ENCODE results near the gene KRT72.

The KRT72 gene

DNA sequence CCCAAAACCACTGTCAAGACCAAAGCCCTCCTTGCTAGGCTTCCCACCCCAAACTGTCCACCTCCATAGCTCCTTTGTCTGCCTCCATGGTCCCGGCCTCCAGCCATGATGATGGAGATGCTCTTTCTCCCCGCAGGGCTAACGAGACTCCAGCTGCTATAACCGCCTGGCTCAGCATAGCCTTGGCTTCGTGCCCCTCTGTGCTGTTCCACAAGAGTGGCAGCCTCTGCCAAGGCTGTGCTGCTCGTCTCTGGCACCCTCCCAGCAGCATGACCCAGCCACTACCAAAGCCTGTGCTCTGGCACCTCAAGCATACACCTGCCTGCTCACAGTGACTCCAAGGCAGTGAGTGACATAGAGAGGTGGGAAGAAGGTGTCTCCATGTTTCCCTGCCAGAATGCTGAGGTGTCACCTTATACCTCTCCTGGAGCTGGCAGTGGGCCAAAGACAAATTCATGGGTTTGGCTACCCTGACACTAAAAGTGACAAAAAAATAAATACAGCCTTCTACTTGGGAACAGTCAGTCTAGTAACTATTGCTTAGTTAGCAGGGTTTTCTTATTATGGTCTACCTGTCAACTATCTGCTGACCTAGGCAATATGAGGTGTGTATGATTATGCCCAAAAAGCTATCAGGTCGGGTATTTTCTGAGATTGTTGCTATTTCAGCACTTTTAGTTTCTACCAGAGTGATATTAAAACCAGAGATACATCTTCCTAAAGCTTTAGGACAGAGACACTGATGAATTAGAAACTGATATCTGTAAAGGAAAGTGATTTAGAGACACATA, 33.2 kb upstream of the KRT72 start:
- Mint-ChIP-seq H3K27me3 (no peaks in the 10 kb centered on the region), H3K27ac (peak overlapping the region; percentile 35), H3K4me1 (ENCODE audit: low read depth) (peaks cover 74% of the 10 kb centered on the region), H3K36me3 (peaks cover 2% of the 10 kb centered on the region), H3K4me3 (peak overlapping the region; percentile 33), H3K9me3 (ENCODE audit: low read depth) (no peaks in the 10 kb centered on the region)

DNA sequence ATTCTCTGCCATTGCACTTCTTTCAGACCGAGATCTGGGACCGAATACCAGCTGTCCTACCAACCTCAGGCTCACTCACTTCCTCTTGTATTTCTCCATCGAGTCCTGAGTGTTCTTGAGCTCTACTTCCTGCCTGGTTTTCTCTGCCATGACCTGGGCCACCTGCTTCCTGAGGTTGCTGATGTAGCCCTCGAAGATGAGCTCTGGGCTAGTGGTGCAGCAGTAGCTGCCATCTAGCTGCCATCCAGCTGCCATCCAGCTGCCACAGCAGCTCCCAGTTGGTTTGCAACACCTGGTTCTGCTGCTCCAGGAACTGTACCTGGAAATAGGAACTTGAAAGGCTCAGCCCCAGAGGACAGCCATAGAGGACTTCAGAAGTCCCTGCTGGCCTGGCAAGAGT, 32.1 kb upstream of the KRT72 start:
- H3K27me3 Mint-ChIP-seq, result no peaks in the 10 kb centered on the region
- peak overlapping the region; percentile 53 for H3K4me3 Mint-ChIP-seq
- peak overlapping the region; percentile 74 for H3K27ac Mint-ChIP-seq
- H3K4me1 Mint-ChIP-seq (ENCODE audit: low read depth), result peaks cover 81% of the 10 kb centered on the region
- no peaks in the 10 kb centered on the region for H3K9me3 Mint-ChIP-seq (ENCODE audit: low read depth)
- H3K36me3 Mint-ChIP-seq, result peaks cover 2% of the 10 kb centered on the region

DNA sequence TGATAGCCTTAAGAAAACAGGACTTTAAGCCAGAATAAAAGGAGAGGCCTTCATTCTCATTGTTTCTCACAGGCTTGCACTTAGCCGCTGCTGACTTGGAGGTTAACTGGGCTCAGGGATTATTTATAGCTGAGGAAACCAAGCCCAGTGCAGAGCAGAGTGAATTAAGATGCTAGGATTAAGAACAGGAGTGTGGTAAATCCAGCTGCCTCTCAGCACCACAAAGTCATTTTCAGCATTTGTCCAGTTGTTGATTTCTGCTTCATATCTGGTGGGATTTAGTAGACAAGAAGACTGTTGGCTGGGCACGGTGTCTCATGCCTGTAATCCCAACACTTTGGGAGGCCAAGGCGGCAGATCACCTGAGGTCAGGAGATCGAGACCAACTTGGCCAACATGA, 31.4 kb upstream of the KRT72 start:
- no peaks in the 10 kb centered on the region for H3K27me3 Mint-ChIP-seq
- H3K4me1 Mint-ChIP-seq (ENCODE audit: low read depth), result peaks cover 84% of the 10 kb centered on the region
- peak overlapping the region; percentile 3 for H3K4me3 Mint-ChIP-seq
- no peaks in the 10 kb centered on the region for H3K9me3 Mint-ChIP-seq (ENCODE audit: low read depth)
- peak overlapping the region; percentile 64 for H3K27ac Mint-ChIP-seq
- peaks cover 2% of the 10 kb centered on the region for H3K36me3 Mint-ChIP-seq

DNA sequence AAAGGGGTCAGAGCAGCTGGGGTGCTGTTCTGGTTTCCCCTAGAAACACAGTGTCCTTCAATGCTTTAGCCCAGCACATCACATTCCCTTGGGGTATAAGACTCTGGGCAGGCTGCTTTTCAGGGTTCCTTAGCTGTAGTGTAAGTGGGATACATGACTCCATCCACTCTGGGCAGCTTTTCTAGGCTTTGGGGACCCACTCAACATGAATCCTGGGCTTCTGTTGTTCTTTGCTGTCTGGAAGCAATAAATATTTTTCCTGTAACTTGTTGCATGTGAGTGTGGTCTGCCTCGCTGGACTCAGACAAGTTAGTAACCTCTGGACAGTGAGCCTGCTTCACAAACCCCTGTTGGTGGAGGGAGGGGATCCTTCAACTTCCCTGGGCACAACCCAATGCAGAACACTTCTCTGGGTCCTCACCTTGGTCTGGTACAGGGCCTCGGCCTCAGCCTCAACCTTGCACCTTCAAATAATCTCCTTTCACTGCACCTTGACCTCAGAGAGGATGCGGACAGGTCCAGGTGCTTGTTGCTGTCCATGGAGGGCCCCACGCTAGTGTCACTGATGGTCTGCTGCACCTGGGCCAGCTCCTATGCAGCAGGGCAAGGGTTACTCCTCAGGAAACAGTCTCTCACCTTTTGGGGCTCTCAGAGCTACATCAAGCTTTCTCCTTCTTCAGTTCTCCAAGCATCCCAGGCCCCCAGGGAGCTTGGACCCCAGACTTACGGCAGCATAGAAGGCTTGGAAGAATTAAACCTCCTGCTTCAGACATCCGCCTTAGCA, 30.6 kb upstream of the KRT72 start:
- Mint-ChIP-seq H3K4me3 (peak overlapping the region; percentile 27), H3K4me1 (ENCODE audit: low read depth) (peaks cover 88% of the 10 kb centered on the region), H3K36me3 (peaks cover 2% of the 10 kb centered on the region), H3K9me3 (ENCODE audit: low read depth) (no peaks in the 10 kb centered on the region), H3K27ac (peak overlapping the region; percentile 31), H3K27me3 (no peaks in the 10 kb centered on the region)

DNA sequence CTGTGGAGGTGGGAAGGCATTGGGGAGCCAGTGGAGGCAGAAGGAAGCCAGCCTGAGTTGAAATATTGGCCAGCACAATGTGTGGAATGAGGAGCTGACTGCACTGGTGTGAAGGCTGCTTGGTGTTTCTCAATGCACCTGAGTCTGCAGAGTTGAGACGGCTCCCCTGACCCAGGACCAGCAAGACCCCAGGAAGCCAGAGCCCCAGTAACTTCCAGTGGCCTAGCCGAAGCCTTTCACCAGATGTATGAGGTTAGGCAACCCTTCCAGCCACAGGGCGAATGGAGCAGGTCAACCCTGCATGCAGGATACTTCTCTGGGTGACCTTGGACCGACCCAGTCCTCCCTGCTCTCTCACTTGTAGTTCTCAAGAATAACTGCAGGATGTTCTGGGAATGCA, 30.0 kb upstream of the KRT72 start:
- Mint-ChIP-seq H3K4me3 (peak overlapping the region; percentile 77), H3K36me3 (no peaks in the 10 kb centered on the region), H3K27me3 (no peaks in the 10 kb centered on the region), H3K27ac (peak overlapping the region; percentile 86), H3K4me1 (ENCODE audit: low read depth) (peaks cover 88% of the 10 kb centered on the region), H3K9me3 (ENCODE audit: low read depth) (no peaks in the 10 kb centered on the region)

DNA sequence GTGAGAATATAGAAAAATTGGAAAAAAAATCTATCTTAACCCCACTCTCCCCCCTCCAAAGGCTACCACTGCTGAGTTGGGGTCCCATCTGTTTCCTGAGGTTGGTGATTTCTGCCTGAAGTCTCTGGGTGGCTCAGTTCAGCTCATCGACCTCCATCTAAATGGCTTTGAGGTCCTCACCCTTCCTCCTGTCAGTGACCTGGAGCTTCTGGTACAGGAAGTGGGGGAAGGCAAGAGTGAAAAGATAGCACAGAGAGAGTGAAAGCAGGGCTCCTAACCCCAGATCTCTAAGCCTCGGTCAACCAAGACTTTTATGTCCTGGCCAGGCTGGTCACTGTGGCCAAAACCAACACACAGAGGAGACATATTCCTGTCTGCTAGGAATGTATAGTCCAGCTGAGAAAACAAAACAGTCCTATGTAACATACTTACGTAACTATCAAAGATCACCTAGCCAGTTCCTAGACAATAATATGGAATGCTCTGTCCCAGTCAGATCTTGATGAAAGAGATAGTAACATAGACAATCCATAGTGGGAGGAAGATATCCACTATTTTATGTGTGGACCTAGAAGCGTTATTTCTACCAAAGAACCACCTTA, 29.4 kb upstream of the KRT72 start:
- Mint-ChIP-seq H3K27ac (peak overlapping the region; percentile 86), H3K4me1 (ENCODE audit: low read depth) (peaks cover 90% of the 10 kb centered on the region), H3K4me3 (peak overlapping the region; percentile 77), H3K9me3 (ENCODE audit: low read depth) (no peaks in the 10 kb centered on the region), H3K36me3 (no peaks in the 10 kb centered on the region), H3K27me3 (no peaks in the 10 kb centered on the region)

DNA sequence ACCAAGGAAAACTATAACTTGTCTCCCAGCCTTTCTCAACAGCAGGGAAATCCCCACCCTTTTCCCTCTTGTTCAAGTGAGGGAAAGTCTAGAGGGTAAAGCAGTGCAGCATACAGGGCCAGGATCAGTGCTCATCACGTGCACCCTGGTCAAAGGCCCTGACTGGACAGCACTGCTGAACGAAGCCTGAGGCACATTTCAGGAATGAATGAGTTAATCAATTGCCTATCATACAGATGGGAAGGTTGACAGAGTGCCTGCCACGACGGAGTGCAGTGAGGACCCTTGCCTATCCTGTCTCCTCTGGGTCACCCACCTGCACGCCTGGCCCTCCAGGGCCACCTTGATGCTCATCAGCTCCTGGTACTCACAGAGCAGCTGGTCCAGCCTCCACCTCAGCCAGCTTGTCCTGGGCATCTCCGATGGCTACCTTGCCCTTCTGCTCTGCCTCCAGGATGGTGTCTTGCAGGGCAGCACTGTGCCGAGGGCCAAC, 28.8 kb upstream of the KRT72 start:
- H3K27me3 Mint-ChIP-seq, result no peaks in the 10 kb centered on the region
- H3K4me1 Mint-ChIP-seq (ENCODE audit: low read depth), result peaks cover 94% of the 10 kb centered on the region
- peak overlapping the region; percentile 77 for H3K4me3 Mint-ChIP-seq
- H3K36me3 Mint-ChIP-seq, result no peaks in the 10 kb centered on the region
- H3K9me3 Mint-ChIP-seq (ENCODE audit: low read depth), result no peaks in the 10 kb centered on the region
- peak overlapping the region; percentile 86 for H3K27ac Mint-ChIP-seq

DNA sequence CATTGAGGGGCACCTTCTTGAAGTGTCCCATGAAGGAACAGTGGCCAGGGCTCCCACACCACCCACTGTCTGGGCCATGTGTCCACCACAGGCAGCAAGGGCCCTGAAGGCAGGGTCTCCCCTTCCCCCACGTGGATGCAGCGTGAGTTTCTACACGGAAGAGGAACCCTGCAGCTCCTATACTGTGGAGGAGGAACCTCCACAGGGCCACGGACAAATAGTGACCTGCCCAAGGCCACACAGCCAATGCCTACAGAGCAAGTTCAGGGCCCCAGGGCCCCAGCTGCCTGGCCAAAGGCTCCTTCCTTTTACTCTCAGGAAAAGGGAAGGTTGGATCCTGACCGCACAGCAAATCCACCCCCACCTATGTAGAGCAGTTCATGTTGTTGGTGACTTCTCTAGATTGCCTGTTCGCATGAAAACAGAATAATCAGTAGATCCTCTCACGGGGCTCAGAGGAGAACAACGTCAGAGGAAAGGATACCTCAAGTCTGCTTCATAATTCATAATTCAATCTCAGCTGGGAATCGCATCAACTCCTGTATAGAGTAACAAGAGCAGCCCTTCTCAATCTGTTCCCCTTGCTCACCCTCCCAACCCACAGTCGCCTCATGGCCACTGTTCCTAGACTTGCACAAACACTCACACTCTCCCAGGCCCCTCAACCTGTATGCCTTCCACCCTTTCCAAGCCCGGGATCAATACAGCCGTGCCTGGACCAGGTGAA, 28.2 kb upstream of the KRT72 start:
- H3K4me1 Mint-ChIP-seq (ENCODE audit: low read depth), result peaks cover 93% of the 10 kb centered on the region
- H3K9me3 Mint-ChIP-seq (ENCODE audit: low read depth), result no peaks in the 10 kb centered on the region
- H3K27ac Mint-ChIP-seq, result peak overlapping the region; percentile 86
- H3K36me3 Mint-ChIP-seq, result no peaks in the 10 kb centered on the region
- peak overlapping the region; percentile 77 for H3K4me3 Mint-ChIP-seq
- no peaks in the 10 kb centered on the region for H3K27me3 Mint-ChIP-seq

DNA sequence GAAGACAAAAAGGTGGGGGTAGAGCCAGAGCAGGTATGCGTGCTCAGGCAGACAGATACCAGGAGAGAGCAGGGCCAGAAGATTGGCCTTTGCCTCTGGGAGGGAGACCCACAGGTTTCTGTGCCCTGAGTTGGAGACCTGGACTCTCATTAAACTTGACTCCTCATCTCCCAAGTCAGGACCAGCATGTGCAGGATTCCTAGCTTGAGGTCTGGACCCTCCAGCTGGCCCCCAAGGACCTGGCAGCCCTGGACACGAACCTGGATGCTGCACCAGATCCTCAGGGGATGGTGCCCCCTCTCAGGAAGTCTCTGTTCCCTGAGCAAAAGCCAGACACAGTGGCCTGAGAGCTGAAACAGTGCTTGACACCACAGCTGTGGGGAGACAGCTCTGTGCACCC, 27.6 kb upstream of the KRT72 start:
- peak overlapping the region; percentile 58 for H3K4me3 Mint-ChIP-seq
- peaks cover 91% of the 10 kb centered on the region for H3K4me1 Mint-ChIP-seq (ENCODE audit: low read depth)
- no peaks in the 10 kb centered on the region for H3K36me3 Mint-ChIP-seq
- no peaks in the 10 kb centered on the region for H3K9me3 Mint-ChIP-seq (ENCODE audit: low read depth)
- peak overlapping the region; percentile 70 for H3K27ac Mint-ChIP-seq
- H3K27me3 Mint-ChIP-seq, result no peaks in the 10 kb centered on the region

DNA sequence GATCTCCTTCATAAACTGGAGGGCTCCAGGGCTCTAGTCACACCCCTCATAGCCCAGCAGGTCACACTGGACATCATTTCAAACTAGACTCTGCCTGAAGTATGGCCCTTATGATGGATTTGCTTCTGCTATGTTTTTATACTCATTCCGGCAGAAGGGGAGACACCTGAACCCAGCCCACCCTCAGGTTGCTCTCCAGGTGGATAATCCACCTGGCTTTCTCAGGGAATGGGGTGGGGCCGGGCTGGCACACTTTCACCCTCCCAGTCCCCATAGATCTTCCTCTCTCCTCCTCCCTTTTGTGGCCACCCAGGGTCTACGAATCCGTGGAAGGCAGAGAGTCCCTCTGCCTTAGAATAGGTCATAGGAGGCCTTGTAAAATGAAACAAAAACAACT, 26.8 kb upstream of the KRT72 start:
- Mint-ChIP-seq H3K27ac (peak overlapping the region; percentile 70), H3K4me3 (peak overlapping the region; percentile 58), H3K4me1 (ENCODE audit: low read depth) (peaks cover 85% of the 10 kb centered on the region), H3K27me3 (no peaks in the 10 kb centered on the region), H3K9me3 (ENCODE audit: low read depth) (no peaks in the 10 kb centered on the region), H3K36me3 (no peaks in the 10 kb centered on the region)

DNA sequence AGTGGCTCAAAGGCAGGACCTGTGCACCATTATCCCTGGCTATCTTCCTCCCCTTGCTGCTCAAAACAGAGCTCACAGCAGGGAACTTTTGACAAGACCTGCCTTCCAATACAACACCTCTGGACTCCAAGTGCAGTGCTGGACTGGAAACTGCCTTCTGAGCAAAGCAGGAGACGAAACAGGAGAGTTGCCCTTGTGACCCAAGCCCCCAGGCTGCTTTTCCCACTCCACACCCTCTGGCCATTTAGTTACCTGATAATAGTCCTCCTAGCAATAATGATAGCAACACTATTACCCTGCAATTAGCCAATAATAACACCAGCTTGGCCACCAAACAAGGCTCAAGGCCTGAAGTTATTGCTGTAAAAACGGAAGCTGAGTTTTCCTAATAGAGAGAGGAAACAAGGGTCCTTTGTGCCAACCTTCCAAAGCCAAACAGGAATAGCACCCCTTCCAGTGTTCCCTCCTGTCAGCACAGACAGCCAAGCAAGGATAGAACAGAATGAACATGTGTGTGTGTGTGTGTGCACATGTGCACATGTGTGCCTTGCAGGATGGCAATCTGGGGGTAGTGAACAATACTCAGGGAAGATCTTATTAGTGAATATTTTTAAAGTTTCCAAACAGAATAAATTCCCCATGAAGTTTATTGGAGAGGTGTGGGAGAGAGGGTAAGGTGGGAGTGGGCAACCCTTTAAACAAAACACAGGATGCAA, 26.3 kb upstream of the KRT72 start:
- Mint-ChIP-seq H3K4me3 (peak overlapping the region; percentile 12), H3K4me1 (ENCODE audit: low read depth) (peaks cover 84% of the 10 kb centered on the region), H3K27me3 (no peaks in the 10 kb centered on the region), H3K9me3 (ENCODE audit: low read depth) (no peaks in the 10 kb centered on the region), H3K36me3 (no peaks in the 10 kb centered on the region), H3K27ac (no peak overlapping the region)

DNA sequence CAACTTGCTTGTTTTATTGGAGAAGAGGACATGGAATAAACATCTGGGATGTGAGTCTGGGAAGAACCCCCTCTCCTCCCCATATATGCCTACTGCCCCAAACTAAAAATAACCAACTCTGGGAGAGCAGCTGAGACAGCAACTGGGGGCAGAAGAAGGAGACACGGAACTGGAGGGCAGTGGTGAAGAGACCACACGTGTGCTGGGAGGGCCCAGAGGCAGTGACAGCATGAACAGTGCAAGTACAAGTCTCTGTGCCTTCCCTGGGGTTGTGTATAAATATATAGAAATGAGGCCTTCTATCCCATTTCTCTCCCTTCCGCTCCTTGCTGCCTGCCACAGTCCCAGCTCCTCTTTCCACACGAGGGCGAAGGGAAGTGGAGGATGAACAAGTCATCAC, 21.1 kb upstream of the KRT72 start:
- Mint-ChIP-seq H3K27me3 (no peaks in the 10 kb centered on the region), H3K4me1 (ENCODE audit: low read depth) (peaks cover 76% of the 10 kb centered on the region), H3K27ac (no peak overlapping the region), H3K9me3 (ENCODE audit: low read depth) (no peaks in the 10 kb centered on the region), H3K36me3 (peaks cover 3% of the 10 kb centered on the region), H3K4me3 (no peak overlapping the region)

DNA sequence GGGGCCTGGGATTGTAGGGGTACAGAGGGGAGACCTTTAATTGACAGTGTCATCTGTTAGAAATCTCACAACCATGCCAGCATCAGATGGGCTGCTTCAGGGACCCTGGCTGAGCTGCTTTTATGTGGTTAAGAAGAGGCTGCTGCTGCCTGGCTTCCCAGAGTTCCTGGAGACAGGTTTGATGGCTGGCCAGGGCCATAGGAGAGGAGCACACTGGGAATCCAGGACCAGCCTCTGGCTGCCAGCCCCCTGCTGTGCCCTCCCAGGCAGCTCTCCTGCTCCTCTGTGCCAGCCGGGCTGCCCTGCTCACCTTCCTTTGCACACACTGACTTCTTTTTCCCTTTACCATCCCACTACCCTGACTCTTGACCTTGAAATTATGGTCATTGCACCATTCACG, 17.6 kb upstream of the KRT72 start:
- Mint-ChIP-seq H3K27ac (peak overlapping the region; percentile 2), H3K4me3 (no peak overlapping the region), H3K4me1 (ENCODE audit: low read depth) (peaks cover 80% of the 10 kb centered on the region), H3K9me3 (ENCODE audit: low read depth) (no peaks in the 10 kb centered on the region), H3K36me3 (peaks cover 3% of the 10 kb centered on the region), H3K27me3 (no peaks in the 10 kb centered on the region)

DNA sequence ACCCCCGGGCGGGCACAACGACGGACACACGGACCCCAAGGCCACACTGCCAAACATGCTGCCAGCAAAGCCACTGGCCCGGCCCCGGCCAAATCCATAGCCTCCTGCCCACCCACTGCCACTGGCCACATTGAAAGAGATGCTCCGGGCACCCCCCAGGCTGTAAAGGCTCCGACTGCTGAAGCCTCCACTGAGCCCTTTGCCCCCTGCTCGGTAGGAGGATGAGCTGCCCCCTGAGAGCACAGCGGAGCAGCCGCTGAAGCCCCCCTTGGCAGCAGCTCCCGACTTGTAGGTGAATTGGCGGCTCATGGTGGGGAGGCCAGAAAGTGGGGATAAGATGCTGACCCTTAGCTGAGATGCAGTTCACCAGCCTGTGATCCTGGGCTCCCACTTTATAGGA, 17.0 kb upstream of the KRT72 start, which contains the start of gene KRT73:
TSS of gene KRT73 (minus strand) at position 344 of the 400 bp plus-strand sequence. CDS start at position 309, 35 bp downstream.
- Mint-ChIP-seq H3K36me3 (peaks cover 3% of the 10 kb centered on the region), H3K4me1 (ENCODE audit: low read depth) (peaks cover 85% of the 10 kb centered on the region), H3K4me3 (no peak within 1 kb of the TSS), H3K9me3 (ENCODE audit: low read depth) (no peaks in the 10 kb centered on the region), H3K27me3 (no peaks in the 10 kb centered on the region), H3K27ac (peak within 1 kb of the TSS; percentile 98)

Data from activated naive CD8-positive, alpha-beta T cell (primary cell).